GM12878 (cell line): ENCODE results near the gene CAPZB. TPM values are rescaled to one million over a fixed set of nuclear protein-coding genes. Genes with fewer than 3 reads are reported as not detected.

Experiments used
- BCL11A ChIP-seq: IDR thresholded peaks from 2 replicates; pipeline ENCODE4 v1.6.1; 2011; ENCODE audit warnings: low read depth, low read length
- BMI1 ChIP-seq: fragments of 450-650 bp; IDR thresholded peaks from 2 replicates; pipeline ENCODE4 v1.6.1; 2016; ENCODE audit warnings: mild to moderate bottlenecking, moderate library complexity, borderline replicate concordance
- CBX3 ChIP-seq: fragments of 200-600 bp; sonication (generic); IDR thresholded peaks from 2 replicates; pipeline ENCODE4 v1.6.1; 2016; ENCODE audit warnings: low read depth, borderline replicate concordance
- GABPA ChIP-seq: IDR thresholded peaks from 2 replicates; pipeline ENCODE4 v1.6.1; 2014; ENCODE audit warnings: antibody characterized with exemption, low read depth, mild to moderate bottlenecking, inconsistent platforms
- HDGF ChIP-seq: fragments of 450-650 bp; IDR thresholded peaks from 2 replicates; pipeline ENCODE4 v1.6.1; 2016; ENCODE audit warnings: antibody characterized with exemption
- LARP7 ChIP-seq: fragments of 450-650 bp; IDR thresholded peaks from 2 replicates; pipeline ENCODE4 v1.6.1; 2017; ENCODE audit warnings: mild to moderate bottlenecking
- NR2C1 ChIP-seq: fragments of 450-650 bp; IDR thresholded peaks from 2 replicates; pipeline ENCODE4 v1.6.1; 2017; ENCODE audit warnings: antibody characterized with exemption, mild to moderate bottlenecking, moderate library complexity
- PML ChIP-seq: IDR thresholded peaks from 2 replicates; pipeline ENCODE4 v1.6.1; 2012; ENCODE audit warnings: low read length, inconsistent platforms
- POLR2AphosphoS5 ChIP-seq: IDR thresholded peaks from 2 replicates; pipeline ENCODE4 v1.6.1; 2011; ENCODE audit warnings: mild to moderate bottlenecking, low read length, inconsistent platforms
- RAD21 ChIP-seq: IDR thresholded peaks from 2 replicates; pipeline ENCODE4 v1.6.1; 2011; ENCODE audit warnings: mild to moderate bottlenecking, low read depth, low read length, moderate library complexity; ENCODE audit not compliant: insufficient read depth
- RUNX3 ChIP-seq: IDR thresholded peaks from 2 replicates; pipeline ENCODE4 v1.6.1; 2012; ENCODE audit warnings: low read length, inconsistent platforms
- ZBED1 ChIP-seq: IDR thresholded peaks from 2 replicates; pipeline ENCODE4 v1.6.1; 2016; ENCODE audit warnings: borderline replicate concordance
- polyA plus RNA-seq, 11 experiments: library from polyadenylated mRNA; depleted of rRNA in 4 of 11; unstranded in 6 of 11; stranded (reverse) in 5 of 11; fragments of >200 nt; fragmentation: Nextera tagmentation in 4 of 11; fragmentation: Illumina TruSeq in 1 of 11; extraction: Ambion mirVana in 4 of 11; extraction: Trizol in 1 of 11; gene quantifications; 1 replicate in 1 of 11; 2 replicates in 10 of 11; pipeline versions ENCODE4 v1.2.1 to v1.2.3, GENCODE V29; 2011 to 2016; ENCODE audit warnings: inconsistent platforms in 2 of 11, missing spikeins in 2 of 11, low read depth in 1 of 11
- total RNA-seq, 4 experiments: library from RNA; depleted of rRNA in 3 of 4; stranded (reverse); fragments of >200 nt in 3 of 4; fragmentation: Illumina TruSeq in 1 of 4; extraction: Trizol in 1 of 4; gene quantifications; 2 replicates each; pipeline versions ENCODE4 v1.2.1 to v1.2.3, GENCODE V29; 2013 to 2021
- TF ChIP-seq, protein P1 (sequence below): fragments of 450-650 bp; conservative IDR thresholded peaks from 2 replicates; pipeline ENCODE4 v1.6.1; 2017; ENCODE audit warnings: mild to moderate bottlenecking, moderate library complexity
- TF ChIP-seq, protein P2 (sequence below): fragments of 450-650 bp; formaldehyde crosslinking; IDR thresholded peaks from 2 replicates; pipeline ENCODE4 v1.4.0; 2020; ENCODE audit warnings: mild to moderate bottlenecking, moderate library complexity
- TF ChIP-seq, protein P3 (sequence below), 3 experiments: IDR thresholded peaks in 2 of 3; conservative IDR thresholded peaks in 1 of 3; 2 replicates each; pipeline ENCODE4 v1.5.1; 2011; ENCODE audit warnings: low read depth in 3 of 3, low read length in 3 of 3, mild to moderate bottlenecking in 3 of 3, control low read depth in 2 of 3, moderate library complexity in 2 of 3, inconsistent platforms in 1 of 3, mixed read lengths in 1 of 3; ENCODE audit not compliant: control insufficient read depth in 2 of 3, insufficient read depth in 1 of 3; ENCODE audit errors: extremely low read depth in 1 of 3
- TF ChIP-seq, protein P4 (sequence below): fragments of 450-650 bp; IDR thresholded peaks from 2 replicates; pipeline ENCODE4 v1.6.1; 2017; ENCODE audit warnings: low read depth, mild to moderate bottlenecking, moderate library complexity

Gene CAPZB
- total and polyA plus RNA-seq, 10 of the 15 experiments (the other 5 are each of a cell fraction or from before 2014, with no cell fraction given), result 104 to 454 (median 213) TPM

DNA sequence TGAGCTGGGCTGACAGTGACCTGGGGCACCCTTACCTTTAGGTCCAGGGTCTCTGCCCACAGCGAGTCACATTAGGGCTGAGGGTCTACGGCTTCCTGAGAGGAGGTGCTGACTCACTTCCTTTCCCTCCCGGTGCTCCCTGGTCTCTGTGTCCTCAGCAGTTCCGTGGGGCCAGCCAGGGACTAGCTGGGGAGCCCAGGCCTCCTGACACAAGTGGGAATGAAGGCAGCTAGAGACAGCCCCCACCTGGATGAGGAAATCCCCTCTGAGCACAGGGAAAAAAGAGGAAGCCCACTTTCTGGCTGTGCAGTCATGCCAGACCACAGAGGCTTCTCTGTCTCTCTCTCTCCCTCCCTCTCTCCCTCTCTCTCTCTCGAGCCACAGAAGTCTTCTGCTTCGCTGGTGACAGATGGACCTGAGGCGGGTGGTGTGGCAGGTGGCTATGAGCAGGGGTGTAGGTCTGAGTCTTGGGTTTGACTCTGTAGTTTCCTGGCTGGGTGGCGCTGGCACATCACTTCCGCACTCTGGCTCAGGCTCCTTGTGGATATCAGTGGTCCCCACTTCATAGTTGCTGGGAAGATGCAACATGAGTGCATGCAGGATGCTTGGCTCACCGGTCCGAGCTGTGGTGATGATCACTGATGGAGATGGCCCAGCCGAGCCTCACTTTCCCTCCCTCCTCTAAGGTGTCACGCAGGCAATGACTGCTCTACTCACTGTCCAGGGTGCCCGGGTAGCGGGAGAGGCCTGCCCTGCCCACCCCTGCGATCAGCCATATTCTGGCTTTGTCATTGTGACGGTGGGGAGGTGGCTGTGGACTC is 169.8 kb downstream of the CAPZB start (continued):
- TF ChIP-seq BMI1, result no peak
- peak; percentile 77 for TF ChIP-seq BCL11A
- TF ChIP-seq, protein P1, sequence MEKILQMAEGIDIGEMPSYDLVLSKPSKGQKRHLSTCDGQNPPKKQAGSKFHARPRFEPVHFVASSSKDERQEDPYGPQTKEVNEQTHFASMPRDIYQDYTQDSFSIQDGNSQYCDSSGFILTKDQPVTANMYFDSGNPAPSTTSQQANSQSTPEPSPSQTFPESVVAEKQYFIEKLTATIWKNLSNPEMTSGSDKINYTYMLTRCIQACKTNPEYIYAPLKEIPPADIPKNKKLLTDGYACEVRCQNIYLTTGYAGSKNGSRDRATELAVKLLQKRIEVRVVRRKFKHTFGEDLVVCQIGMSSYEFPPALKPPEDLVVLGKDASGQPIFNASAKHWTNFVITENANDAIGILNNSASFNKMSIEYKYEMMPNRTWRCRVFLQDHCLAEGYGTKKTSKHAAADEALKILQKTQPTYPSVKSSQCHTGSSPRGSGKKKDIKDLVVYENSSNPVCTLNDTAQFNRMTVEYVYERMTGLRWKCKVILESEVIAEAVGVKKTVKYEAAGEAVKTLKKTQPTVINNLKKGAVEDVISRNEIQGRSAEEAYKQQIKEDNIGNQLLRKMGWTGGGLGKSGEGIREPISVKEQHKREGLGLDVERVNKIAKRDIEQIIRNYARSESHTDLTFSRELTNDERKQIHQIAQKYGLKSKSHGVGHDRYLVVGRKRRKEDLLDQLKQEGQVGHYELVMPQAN, result 0 out of 2 replicates have a peak, but pooled peaks have one; percentile 21
- TF ChIP-seq PML, result no peak
- TF ChIP-seq NR2C1, result no peak
- TF ChIP-seq GABPA, result no peak
- no peak for TF ChIP-seq RAD21
- no peak for TF ChIP-seq CBX3
- TF ChIP-seq, protein P2, sequence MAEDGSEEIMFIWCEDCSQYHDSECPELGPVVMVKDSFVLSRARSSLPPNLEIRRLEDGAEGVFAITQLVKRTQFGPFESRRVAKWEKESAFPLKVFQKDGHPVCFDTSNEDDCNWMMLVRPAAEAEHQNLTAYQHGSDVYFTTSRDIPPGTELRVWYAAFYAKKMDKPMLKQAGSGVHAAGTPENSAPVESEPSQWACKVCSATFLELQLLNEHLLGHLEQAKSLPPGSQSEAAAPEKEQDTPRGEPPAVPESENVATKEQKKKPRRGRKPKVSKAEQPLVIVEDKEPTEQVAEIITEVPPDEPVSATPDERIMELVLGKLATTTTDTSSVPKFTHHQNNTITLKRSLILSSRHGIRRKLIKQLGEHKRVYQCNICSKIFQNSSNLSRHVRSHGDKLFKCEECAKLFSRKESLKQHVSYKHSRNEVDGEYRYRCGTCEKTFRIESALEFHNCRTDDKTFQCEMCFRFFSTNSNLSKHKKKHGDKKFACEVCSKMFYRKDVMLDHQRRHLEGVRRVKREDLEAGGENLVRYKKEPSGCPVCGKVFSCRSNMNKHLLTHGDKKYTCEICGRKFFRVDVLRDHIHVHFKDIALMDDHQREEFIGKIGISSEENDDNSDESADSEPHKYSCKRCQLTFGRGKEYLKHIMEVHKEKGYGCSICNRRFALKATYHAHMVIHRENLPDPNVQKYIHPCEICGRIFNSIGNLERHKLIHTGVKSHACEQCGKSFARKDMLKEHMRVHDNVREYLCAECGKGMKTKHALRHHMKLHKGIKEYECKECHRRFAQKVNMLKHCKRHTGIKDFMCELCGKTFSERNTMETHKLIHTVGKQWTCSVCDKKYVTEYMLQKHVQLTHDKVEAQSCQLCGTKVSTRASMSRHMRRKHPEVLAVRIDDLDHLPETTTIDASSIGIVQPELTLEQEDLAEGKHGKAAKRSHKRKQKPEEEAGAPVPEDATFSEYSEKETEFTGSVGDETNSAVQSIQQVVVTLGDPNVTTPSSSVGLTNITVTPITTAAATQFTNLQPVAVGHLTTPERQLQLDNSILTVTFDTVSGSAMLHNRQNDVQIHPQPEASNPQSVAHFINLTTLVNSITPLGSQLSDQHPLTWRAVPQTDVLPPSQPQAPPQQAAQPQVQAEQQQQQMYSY (CRISPR knock-in tag), result no peak
- TF ChIP-seq, protein P3, sequence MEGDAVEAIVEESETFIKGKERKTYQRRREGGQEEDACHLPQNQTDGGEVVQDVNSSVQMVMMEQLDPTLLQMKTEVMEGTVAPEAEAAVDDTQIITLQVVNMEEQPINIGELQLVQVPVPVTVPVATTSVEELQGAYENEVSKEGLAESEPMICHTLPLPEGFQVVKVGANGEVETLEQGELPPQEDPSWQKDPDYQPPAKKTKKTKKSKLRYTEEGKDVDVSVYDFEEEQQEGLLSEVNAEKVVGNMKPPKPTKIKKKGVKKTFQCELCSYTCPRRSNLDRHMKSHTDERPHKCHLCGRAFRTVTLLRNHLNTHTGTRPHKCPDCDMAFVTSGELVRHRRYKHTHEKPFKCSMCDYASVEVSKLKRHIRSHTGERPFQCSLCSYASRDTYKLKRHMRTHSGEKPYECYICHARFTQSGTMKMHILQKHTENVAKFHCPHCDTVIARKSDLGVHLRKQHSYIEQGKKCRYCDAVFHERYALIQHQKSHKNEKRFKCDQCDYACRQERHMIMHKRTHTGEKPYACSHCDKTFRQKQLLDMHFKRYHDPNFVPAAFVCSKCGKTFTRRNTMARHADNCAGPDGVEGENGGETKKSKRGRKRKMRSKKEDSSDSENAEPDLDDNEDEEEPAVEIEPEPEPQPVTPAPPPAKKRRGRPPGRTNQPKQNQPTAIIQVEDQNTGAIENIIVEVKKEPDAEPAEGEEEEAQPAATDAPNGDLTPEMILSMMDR (IDR thresholded peaks at IDR 0.05 in 2 of 3, conservative IDR thresholded peaks at IDR 0.05 in 1 of 3; ENCODE audit: control insufficient read depth in 2 of 3, extremely low read depth in 1 of 3, insufficient read depth in 1 of 3, low read depth in 3 of 3, low read length in 3 of 3), result no peak
- TF ChIP-seq POLR2AphosphoS5, result no peak
- TF ChIP-seq RUNX3, result peak; percentile 98
- TF ChIP-seq LARP7, result 0 out of 2 replicates have a peak, but pooled peaks have one; percentile 6
- no peak for TF ChIP-seq HDGF
- no peak for TF ChIP-seq ZBED1
- TF ChIP-seq, protein P4, sequence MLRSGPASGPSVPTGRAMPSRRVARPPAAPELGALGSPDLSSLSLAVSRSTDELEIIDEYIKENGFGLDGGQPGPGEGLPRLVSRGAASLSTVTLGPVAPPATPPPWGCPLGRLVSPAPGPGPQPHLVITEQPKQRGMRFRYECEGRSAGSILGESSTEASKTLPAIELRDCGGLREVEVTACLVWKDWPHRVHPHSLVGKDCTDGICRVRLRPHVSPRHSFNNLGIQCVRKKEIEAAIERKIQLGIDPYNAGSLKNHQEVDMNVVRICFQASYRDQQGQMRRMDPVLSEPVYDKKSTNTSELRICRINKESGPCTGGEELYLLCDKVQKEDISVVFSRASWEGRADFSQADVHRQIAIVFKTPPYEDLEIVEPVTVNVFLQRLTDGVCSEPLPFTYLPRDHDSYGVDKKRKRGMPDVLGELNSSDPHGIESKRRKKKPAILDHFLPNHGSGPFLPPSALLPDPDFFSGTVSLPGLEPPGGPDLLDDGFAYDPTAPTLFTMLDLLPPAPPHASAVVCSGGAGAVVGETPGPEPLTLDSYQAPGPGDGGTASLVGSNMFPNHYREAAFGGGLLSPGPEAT, result peak; percentile 77
